Measurements from ENCODE around the gene DAZL.

GRCh38 chr3:16584880-16585279 lies 20.3 kb downstream of the DAZL start:
- no peak for TF ChIP-seq CTCF (IDR thresholded peaks at IDR 0.05)
- TF ChIP-seq POLR2A (IDR thresholded peaks at IDR 0.05) = no peak

Data from lower leg skin (tissue), 3 donors.